H7 (cell line): ENCODE measurements around the gene DTD1. TPM values are rescaled to one million over a fixed set of nuclear protein-coding genes. Genes with fewer than 3 reads are reported as not detected.

Experiments used
- DNase-seq: peaks from one replicate; pipeline ENCODE4 v3.0.0; 2012
- H3K27me3 ChIP-seq: 2 replicates; pipeline ENCODE4 v1.6.0; 2011; ENCODE audit warnings: mild to moderate bottlenecking, low read length; ENCODE audit not compliant: control insufficient read depth, insufficient read depth
- H3K36me3 ChIP-seq: replicated peaks from 2 replicates; pipeline ENCODE4 v1.5.1; 2011; ENCODE audit warnings: low read length; ENCODE audit not compliant: control insufficient read depth, insufficient read depth
- H3K4me3 ChIP-seq: 2 replicates; pipeline ENCODE4 v1.5.1; 2011; ENCODE audit warnings: low read depth, mild to moderate bottlenecking, control low read depth, low read length, moderate library complexity; ENCODE audit not compliant: insufficient read depth
- total RNA-seq: library from RNA; depleted of rRNA; stranded (reverse); fragments of >200 nt; shearing (Covaris generic); gene quantifications from 2 replicates; pipeline ENCODE4 v1.2.3, GENCODE V29; 2014

The DTD1 gene
- total RNA-seq, 1 experiment from 2014 or later, result 54.8 TPM

GRCh38 chr20:18633411-18633810 lies 45.6 kb downstream of the DTD1 start:
- Histone ChIP-seq H3K4me3 (no peak overlapping the region), H3K27me3 (no peaks in the 10 kb centered on the region), H3K36me3 (no peaks in the 10 kb centered on the region; the same call in 1 of the 2 replicates)
- DNase-seq, result no peak

DNA sequence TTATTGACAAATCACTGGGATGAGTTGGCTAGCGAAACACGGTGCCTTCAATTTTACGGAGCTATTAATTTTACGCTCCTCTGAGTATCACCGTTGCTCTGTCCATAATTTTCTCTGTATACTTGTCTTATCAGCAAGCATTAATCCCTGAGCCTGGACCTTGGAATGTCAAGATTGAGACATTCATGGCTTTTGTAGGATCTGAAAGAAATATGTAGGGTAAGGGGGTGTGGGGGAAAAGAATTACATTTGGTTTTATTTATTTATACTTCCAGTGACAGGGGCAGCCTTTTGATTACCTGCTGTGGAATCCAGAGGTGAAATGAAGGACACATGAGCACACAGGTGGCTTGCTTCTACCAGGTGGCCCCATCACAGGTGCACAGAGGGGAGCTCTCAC lies 46.6 kb downstream of the DTD1 start:
- Histone ChIP-seq H3K27me3 (no peaks in the 10 kb centered on the region), H3K36me3 (no peaks in the 10 kb centered on the region; the same call in 1 of the 2 replicates), H3K4me3 (no peak overlapping the region)
- no peak for DNase-seq

- Histone ChIP-seq H3K4me3 (no peak overlapping the region), H3K27me3 (no peaks in the 10 kb centered on the region), H3K36me3 (no peaks in the 10 kb centered on the region; the same call in 1 of the 2 replicates)
- no peak for DNase-seq
Observed at GRCh38 chr20:18635380-18635779, 47.5 kb downstream of the DTD1 start.

DNA sequence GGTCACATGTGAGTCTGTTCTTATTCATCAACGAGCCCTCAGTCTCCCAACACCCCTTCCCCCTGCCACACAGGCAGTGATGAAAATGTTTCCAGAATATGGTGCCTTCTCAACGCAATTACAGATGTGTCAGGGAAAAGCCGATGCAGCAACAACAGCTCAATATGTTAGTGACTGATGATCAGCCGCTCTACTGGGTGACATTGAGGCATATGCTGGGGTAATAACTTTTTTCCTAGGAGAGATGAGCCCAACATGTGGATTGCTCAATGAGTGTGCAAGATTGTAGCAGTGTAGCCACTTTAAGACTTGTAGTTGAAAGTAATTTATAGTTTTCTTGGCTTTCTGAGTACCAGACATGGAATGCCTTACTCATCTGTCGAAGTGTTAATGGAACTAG lies 49.4 kb downstream of the DTD1 start:
- DNase-seq, result no peak
- no peak overlapping the region for H3K4me3 ChIP-seq
- no peaks in the 10 kb centered on the region for H3K27me3 ChIP-seq
- H3K36me3 ChIP-seq, result no peaks in the 10 kb centered on the region; the same call in 1 of the 2 replicates

- Histone ChIP-seq H3K4me3 (no peak overlapping the region), H3K36me3 (no peaks in the 10 kb centered on the region; the same call in 1 of the 2 replicates), H3K27me3 (no peaks in the 10 kb centered on the region)
- DNase-seq, result no peak
Observed at GRCh38 chr20:18638768-18639167, 50.9 kb downstream of the DTD1 start.

DNA sequence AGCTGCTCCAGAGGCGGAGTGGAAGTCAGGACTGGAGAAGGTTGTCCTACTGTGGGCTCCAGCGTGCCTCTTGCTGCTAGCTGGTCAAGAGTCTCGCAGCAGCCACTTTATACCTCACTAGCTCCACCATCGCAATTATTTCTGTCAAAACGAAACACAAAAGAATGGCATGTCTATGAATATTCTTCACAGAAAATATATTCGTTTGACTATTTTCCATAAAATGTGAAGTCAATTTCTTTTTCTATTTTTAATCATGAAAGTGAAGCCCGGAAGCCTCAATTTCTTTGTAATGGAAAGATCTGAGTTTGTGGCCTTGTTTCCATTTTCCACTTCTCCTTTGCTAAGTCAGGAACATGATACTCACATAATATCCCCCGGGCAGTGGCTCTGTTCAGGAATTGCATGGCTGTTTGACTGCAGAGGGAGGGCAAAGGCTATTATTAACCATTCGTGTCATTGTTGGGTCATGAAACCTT lies 51.7 kb downstream of the DTD1 start:
- no peak for DNase-seq
- H3K36me3 ChIP-seq, result no peaks in the 10 kb centered on the region; the same call in 1 of the 2 replicates
- no peak overlapping the region for H3K4me3 ChIP-seq
- H3K27me3 ChIP-seq, result no peaks in the 10 kb centered on the region

DNA sequence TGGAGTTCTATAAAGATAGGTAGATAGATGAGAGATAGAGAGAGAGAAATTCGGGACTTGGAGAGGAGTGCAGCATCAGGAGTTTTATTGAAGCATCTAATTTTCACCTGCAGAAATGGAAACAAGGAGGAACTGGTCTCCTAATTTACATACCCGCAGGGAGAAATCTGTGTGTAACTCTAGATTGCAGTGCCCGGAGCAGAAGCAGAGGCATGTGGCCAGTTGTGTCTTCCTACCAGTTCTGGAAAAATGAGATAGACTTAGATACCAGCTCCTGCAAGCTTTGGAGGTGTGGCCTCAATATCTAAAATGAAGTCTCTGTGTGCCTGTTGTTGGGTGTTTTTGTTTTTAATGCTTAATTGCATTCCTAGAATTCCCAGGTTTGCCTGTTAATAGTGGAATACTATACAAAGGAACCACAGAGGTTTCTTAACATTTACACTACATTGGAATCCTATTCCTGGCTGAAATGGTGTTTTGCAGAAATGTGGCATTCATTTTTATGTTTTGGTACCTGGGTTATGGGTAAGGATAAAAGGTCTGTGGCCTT lies 57.4 kb downstream of the DTD1 start:
- no peaks in the 10 kb centered on the region for H3K27me3 ChIP-seq
- H3K4me3 ChIP-seq, result no peak overlapping the region
- no peak for DNase-seq
- no peaks in the 10 kb centered on the region; the same call in 1 of the 2 replicates for H3K36me3 ChIP-seq

DNA sequence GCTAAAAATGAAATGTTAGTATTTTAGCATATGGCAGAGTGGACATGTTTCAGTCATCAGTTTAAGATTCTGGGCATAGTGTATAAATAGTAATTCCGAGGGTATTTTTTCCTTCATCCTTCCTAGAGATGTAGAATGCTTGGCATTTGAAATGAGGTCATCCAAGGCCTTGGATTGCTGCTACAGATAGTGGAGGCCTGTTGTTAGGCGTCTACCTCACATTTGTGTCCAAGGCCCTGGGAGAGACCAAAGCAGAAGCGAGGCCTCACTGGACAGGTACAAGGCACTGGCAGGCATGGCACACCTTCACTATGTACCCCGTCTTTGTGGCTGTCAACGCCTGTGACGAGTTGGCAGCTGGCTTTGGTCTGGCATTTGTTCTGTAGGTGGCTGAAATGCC lies 58.0 kb downstream of the DTD1 start:
- Histone ChIP-seq H3K4me3 (no peak overlapping the region), H3K36me3 (no peaks in the 10 kb centered on the region; the same call in 1 of the 2 replicates), H3K27me3 (no peaks in the 10 kb centered on the region)
- DNase-seq, result no peak

GRCh38 chr20:18647777-18648176 lies 59.9 kb downstream of the DTD1 start:
- H3K4me3 ChIP-seq, result no peak overlapping the region
- no peaks in the 10 kb centered on the region for H3K27me3 ChIP-seq
- no peak for DNase-seq
- H3K36me3 ChIP-seq, result no peaks in the 10 kb centered on the region

DNA sequence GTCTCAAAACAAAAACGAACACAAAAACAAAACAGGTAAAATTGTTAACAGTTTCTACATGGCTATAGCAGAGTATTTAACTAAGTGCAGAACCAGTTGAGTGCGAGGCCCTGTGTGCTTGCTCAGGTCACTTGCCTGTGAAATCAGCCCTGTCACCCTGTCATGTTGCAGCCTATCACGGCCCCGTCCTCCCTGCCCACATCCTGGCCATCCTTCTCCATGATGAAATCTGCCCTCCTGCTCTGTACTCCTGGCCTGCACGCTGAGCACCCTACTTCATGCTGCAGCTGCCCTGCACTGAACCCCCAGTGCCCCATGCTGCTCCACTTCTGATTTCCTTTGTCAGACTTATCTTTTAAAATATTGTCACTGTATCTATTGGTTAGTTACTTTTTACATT lies 62.4 kb downstream of the DTD1 start:
- Histone ChIP-seq H3K4me3 (no peak overlapping the region), H3K36me3 (no peaks in the 10 kb centered on the region), H3K27me3 (no peaks in the 10 kb centered on the region)
- DNase-seq, result no peak

DNA sequence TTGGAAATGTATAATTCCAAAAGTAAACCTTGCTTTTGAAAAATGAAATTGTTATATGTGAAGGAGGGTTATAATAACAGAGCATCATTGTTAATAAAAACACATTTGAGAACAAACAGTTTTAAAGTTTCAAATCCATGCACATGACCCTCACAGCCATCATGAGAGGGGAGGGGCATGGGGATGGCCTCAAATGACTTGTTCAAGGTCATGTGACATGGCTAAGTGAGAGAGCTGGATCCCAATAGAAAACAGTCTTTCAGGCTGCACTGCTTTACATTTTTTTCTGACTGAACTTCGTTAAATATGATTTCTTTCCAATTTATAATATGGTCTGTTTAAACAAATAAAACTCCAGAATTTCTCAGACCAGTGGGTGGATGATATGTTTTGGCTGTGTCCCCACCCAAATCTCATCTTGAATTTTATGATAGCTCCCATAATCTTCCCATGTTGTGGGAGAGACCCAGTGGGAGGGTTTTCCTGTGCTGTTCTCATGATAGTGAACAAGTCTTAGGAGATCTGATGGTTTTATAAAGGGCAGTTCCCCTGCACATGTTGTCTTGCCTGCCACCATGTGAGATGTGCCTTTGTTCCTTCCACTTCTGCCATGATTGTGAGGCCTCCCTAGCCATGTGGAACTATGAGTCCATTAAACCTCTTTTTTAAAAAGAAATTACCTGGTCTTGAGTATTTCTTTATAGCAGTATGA lies 66.0 kb downstream of the DTD1 start:
- Histone ChIP-seq H3K27me3 (no peaks in the 10 kb centered on the region), H3K36me3 (no peaks in the 10 kb centered on the region; the same call in 1 of the 2 replicates), H3K4me3 (no peak overlapping the region)
- DNase-seq, result no peak

DNA sequence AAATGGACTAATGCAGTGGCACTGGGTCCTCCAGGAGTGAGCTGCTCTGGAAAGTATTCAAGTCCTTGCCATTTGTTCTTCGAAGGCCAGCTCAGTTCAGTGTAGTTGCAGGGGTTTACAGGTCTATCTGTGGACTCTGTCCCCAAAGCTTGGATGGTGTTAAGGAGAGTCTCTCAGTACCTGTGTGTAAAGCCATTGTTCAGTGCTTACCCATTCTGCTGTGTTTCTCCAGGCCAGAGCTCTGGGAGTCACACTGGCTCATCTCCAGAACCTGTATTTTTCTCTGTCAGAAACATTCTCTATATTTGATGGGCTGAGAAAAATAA lies 66.6 kb downstream of the DTD1 start:
- DNase-seq, result no peak
- H3K27me3 ChIP-seq, result no peaks in the 10 kb centered on the region
- H3K4me3 ChIP-seq, result no peak overlapping the region
- H3K36me3 ChIP-seq, result no peaks in the 10 kb centered on the region; the same call in 1 of the 2 replicates

- no peak overlapping the region for H3K4me3 ChIP-seq
- H3K27me3 ChIP-seq, result no peaks in the 10 kb centered on the region
- no peaks in the 10 kb centered on the region; the same call in 1 of the 2 replicates for H3K36me3 ChIP-seq
- no peak for DNase-seq
Observed at GRCh38 chr20:18657575-18657974, 69.7 kb downstream of the DTD1 start.

DNA sequence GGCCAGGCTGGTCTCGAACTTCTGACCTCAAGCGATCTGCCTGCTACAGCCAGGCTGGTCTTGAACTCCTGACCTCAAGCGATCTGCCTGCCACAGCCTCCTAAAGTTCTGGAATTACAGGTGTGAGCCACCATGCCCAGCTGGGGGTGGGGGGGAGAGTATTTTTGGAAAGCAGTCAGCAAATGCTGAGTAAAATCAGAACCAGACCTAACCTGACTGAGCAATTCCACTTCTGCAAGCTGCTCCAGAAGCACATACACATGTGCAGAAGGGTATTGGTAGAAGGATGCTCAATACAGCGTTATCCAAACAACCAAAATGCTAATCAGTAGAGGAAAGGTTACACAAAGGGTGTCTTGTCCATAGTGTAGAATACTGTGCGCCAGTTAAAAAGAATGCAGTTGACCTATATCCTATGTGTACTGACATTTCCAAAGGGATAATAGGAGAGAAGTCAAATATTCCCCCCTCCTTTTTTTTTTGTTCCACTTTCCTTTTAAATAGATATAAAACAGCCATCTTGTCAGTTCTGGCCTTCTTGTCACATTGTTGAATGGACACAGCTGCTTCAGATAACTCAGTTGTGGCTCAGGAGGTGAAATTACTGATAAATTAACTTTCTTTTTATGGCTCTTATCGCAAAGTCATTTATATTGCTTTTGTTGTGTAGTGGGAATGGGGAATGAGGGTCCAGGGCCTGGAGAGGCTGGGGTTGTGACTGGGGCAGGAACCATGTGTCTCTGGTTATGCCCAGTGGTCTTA lies 74.6 kb downstream of the DTD1 start:
- Histone ChIP-seq H3K36me3 (no peaks in the 10 kb centered on the region), H3K4me3 (no peak overlapping the region), H3K27me3 (no peaks in the 10 kb centered on the region)
- DNase-seq, result no peak

- no peak for DNase-seq
- no peaks in the 10 kb centered on the region for H3K27me3 ChIP-seq
Observed at GRCh38 chr20:18663932-18664331, 76.1 kb downstream of the DTD1 start.

More at GRCh38 chr20:18663932-18664331, 76.1 kb downstream of the DTD1 start:
- H3K36me3 ChIP-seq, result no peaks in the 10 kb centered on the region
- no peak overlapping the region for H3K4me3 ChIP-seq
